Measurements from ENCODE around the gene TESMIN. TPM values are rescaled to one million over a fixed set of nuclear protein-coding genes. Genes with fewer than 3 reads are reported as not detected.

The TESMIN gene
- total RNA-seq, 1 experiment from 2014 or later = 78.8 TPM

- TF ChIP-seq USF2 (CRISPR knock-in tag; IDR thresholded peaks at IDR 0.05) = no peak
- no peak for TF ChIP-seq ATF6 (CRISPR knock-in tag; IDR thresholded peaks at IDR 0.05)
Measured at GRCh38 chr11:68778205-68778604, 26.9 kb upstream of the TESMIN start (continued).

- DNase-seq (ENCODE audit: low spot score) (no peak), ATAC-seq (no peak)
- H3K27me3 Mint-ChIP-seq (ENCODE audit: low read depth) = no peaks in the 10 kb centered on the region
- no peak overlapping the region for H3K27ac Mint-ChIP-seq
- ChIA-PET POLR2A (interaction anchor here (0.7 kb wide), 1 partner anchor 99 kb away, joined by 3 read pairs; no protein-coding TSS in a partner anchor), CTCF (interaction anchor here (2.1 kb wide), 1 partner anchor 22 kb away, joined by 7 read pairs; no protein-coding TSS in a partner anchor)
- peaks cover 41% of the 10 kb centered on the region for H3K36me3 Mint-ChIP-seq
- H3K4me1 Mint-ChIP-seq = peaks cover 9% of the 10 kb centered on the region
- H3K9me3 Mint-ChIP-seq = no peaks in the 10 kb centered on the region
- TF ChIP-seq RELA (CRISPR knock-in tag; IDR thresholded peaks at IDR 0.05; ENCODE audit: borderline replicate concordance) (no peak), ZNF138 (CRISPR knock-in tag; conservative IDR thresholded peaks at IDR 0.05) (no peak), ZBTB43 (CRISPR knock-in tag; IDR thresholded peaks at IDR 0.05) (no peak), PREB (CRISPR knock-in tag; IDR thresholded peaks at IDR 0.05; ENCODE audit: borderline replicate concordance) (no peak), PRDM15 (CRISPR knock-in tag; IDR thresholded peaks at IDR 0.05) (no peak)
- H3K4me3 Mint-ChIP-seq = no peak overlapping the region
Measured at GRCh38 chr11:68776442-68777235, 25.3 kb upstream of the TESMIN start.

GRCh38 chr11:68775951-68776388, 24.6 kb upstream of the TESMIN start:
- ATAC-seq (no peak), DNase-seq (ENCODE audit: low spot score) (no peak)
- ChIA-PET POLR2A (no interaction called here), CTCF (no interaction called here)
- no peaks in the 10 kb centered on the region for H3K9me3 Mint-ChIP-seq
- no peak overlapping the region for H3K4me3 Mint-ChIP-seq
- peaks cover 39% of the 10 kb centered on the region for H3K36me3 Mint-ChIP-seq
- peaks cover 8% of the 10 kb centered on the region for H3K4me1 Mint-ChIP-seq
- H3K27me3 Mint-ChIP-seq (ENCODE audit: low read depth) = no peaks in the 10 kb centered on the region
- no peak overlapping the region for H3K27ac Mint-ChIP-seq
- TF ChIP-seq CREB1 (CRISPR knock-in tag; IDR thresholded peaks at IDR 0.05) = no peak
- no peak for TF ChIP-seq FOXJ3 (CRISPR knock-in tag; IDR thresholded peaks at IDR 0.05; ENCODE audit: borderline replicate concordance)
- no peak for TF ChIP-seq USF1 (CRISPR knock-in tag; IDR thresholded peaks at IDR 0.05)
- TF ChIP-seq ZBTB21 (CRISPR knock-in tag; IDR thresholded peaks at IDR 0.05; ENCODE audit: borderline replicate concordance) = no peak
- TF ChIP-seq PRRX2 (CRISPR knock-in tag; IDR thresholded peaks at IDR 0.05) = no peak
- TF ChIP-seq TEAD4 (CRISPR knock-in tag; IDR thresholded peaks at IDR 0.05) = no peak
- TF ChIP-seq ZNF138 (CRISPR knock-in tag; conservative IDR thresholded peaks at IDR 0.05) = no peak
- no peak for TF ChIP-seq ATF6 (CRISPR knock-in tag; IDR thresholded peaks at IDR 0.05)
- no peak for TF ChIP-seq ATF2 (CRISPR knock-in tag; IDR thresholded peaks at IDR 0.05; ENCODE audit: borderline replicate concordance, low read depth)
- no peak for TF ChIP-seq KAT7 (CRISPR knock-in tag; IDR thresholded peaks at IDR 0.05; ENCODE audit: borderline replicate concordance)
- TF ChIP-seq JAZF1 (CRISPR knock-in tag; IDR thresholded peaks at IDR 0.05) = no peak
- TF ChIP-seq TEAD1 (CRISPR knock-in tag; IDR thresholded peaks at IDR 0.05) = no peak
- TF ChIP-seq ATF1 (CRISPR knock-in tag; IDR thresholded peaks at IDR 0.05) = no peak
